ENCODE measurements around the gene FBXL7. TPM values are rescaled to one million over a fixed set of nuclear protein-coding genes. Genes with fewer than 3 reads are reported as not detected.

The FBXL7 gene
- total and polyA plus RNA-seq, 2 donors (not counting 3 experiments of a cell fraction or from before 2014, with no cell fraction given): 23.5 to 32.2 TPM

DNA sequence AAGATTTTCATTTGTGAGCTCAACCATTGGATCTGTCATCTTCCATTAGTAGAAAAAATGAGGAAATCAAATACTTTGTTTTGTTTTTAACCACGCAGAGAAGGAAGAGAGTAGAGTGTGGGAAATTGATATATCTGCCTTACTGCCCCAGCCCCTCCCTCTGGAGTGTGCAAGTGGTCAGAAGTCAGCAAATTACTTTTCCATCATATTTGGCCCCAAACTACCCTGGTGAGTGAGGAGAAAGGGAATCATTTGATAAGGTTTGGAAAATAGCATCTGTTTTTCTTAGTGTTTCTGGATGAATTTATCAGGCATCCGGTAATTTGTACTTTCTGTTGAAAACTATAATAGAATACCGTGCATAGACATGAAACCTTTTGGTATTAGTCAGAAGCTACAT, 352.2 kb downstream of the FBXL7 start:
- Histone ChIP-seq H3K9ac (replicated peaks; ENCODE audit: extremely low read depth, insufficient read depth, low read length) (no peak overlapping the region), H4K20me1 (replicated peaks; ENCODE audit: control insufficient read depth, extremely low read depth, insufficient read depth, low read length) (no peaks in the 10 kb centered on the region), H3K4me3 (replicated peaks in 1 of 3; ENCODE audit: insufficient read depth in 1 of 3, low read depth in 1 of 3, low read length in 3 of 3) (no peak overlapping the region), H3K79me2 (ENCODE audit: control insufficient read depth, insufficient read depth, low read length) (no peaks in the 10 kb centered on the region), H3K36me3 (ENCODE audit: control insufficient read depth in 2 of 2, extremely low read depth in 1 of 2, insufficient read depth in 2 of 2, low read length in 2 of 2) (no peaks in the 10 kb centered on the region), H3K4me1 (ENCODE audit: control insufficient read depth, extremely low read depth, insufficient read depth, low read length) (peaks cover 37% of the 10 kb centered on the region), H2AFZ (ENCODE audit: low read depth, low read length) (no peak overlapping the region), H3K27ac (ENCODE audit: insufficient read depth, low read depth, low read length) (no peak overlapping the region), H3K27me3 (ENCODE audit: control insufficient read depth in 2 of 2, insufficient read depth in 2 of 2, low read length in 2 of 2) (no peaks in the 10 kb centered on the region), H3K4me2 (ENCODE audit: insufficient read depth, low read length) (no peak overlapping the region), H3K9me1 (replicated peaks; ENCODE audit: control insufficient read depth, extremely low read depth, insufficient read depth, low read length) (no peaks in the 10 kb centered on the region), H3K9me3 (replicated peaks; ENCODE audit: control insufficient read depth, insufficient read depth, low read length) (no peaks in the 10 kb centered on the region)
- ChIA-PET POLR2A (interaction anchor here (0.7 kb wide), 1 partner anchor 195 kb away, joined by 4 read pairs; no protein-coding TSS in a partner anchor), CTCF (interaction anchor here (2.9 kb wide), 1 partner anchor 141 kb away, joined by 16 read pairs; no protein-coding TSS in a partner anchor)
- intact Hi-C loops (cut with micrococcal nuclease): no loop called here
- no TSS peak for BruUV-seq (replicated peaks)
- no peak for FAIRE-seq
- dilution Hi-C loops (cut with MboI; ENCODE audit: extremely low pct_ligation_motif_present, low sequenced_read_pairs): no loop called here
- TF ChIP-seq FOS (IDR thresholded peaks at IDR 0.05; ENCODE audit: borderline replicate concordance, insufficient read depth, low read length): no peak
- TF ChIP-seq POLR2A (IDR thresholded peaks at IDR 0.05; ENCODE audit: low read depth, low read length): no peak
- TF ChIP-seq, protein P1, sequence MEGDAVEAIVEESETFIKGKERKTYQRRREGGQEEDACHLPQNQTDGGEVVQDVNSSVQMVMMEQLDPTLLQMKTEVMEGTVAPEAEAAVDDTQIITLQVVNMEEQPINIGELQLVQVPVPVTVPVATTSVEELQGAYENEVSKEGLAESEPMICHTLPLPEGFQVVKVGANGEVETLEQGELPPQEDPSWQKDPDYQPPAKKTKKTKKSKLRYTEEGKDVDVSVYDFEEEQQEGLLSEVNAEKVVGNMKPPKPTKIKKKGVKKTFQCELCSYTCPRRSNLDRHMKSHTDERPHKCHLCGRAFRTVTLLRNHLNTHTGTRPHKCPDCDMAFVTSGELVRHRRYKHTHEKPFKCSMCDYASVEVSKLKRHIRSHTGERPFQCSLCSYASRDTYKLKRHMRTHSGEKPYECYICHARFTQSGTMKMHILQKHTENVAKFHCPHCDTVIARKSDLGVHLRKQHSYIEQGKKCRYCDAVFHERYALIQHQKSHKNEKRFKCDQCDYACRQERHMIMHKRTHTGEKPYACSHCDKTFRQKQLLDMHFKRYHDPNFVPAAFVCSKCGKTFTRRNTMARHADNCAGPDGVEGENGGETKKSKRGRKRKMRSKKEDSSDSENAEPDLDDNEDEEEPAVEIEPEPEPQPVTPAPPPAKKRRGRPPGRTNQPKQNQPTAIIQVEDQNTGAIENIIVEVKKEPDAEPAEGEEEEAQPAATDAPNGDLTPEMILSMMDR (IDR thresholded peaks at IDR 0.05; ENCODE audit: extremely low read depth in 1 of 2, insufficient read depth in 1 of 2, low read depth in 1 of 2, low read length in 2 of 2): no peak
- no peak for TF ChIP-seq MYC (IDR thresholded peaks at IDR 0.05; ENCODE audit: low read depth, low read length)
- TF ChIP-seq GATA2 (IDR thresholded peaks at IDR 0.05; ENCODE audit: insufficient read depth, insufficient read length, low read depth, low read length): no peak
- TF ChIP-seq, protein P2, sequence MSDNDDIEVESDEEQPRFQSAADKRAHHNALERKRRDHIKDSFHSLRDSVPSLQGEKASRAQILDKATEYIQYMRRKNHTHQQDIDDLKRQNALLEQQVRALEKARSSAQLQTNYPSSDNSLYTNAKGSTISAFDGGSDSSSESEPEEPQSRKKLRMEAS (IDR thresholded peaks at IDR 0.05; ENCODE audit: insufficient read depth, insufficient read length): no peak
- TF ChIP-seq JUN (IDR thresholded peaks at IDR 0.05; ENCODE audit: borderline replicate concordance, insufficient read depth, insufficient read length, low read depth): no peak
- TF ChIP-seq POLR2AphosphoS5 (IDR thresholded peaks at IDR 0.05; ENCODE audit: insufficient read depth, low read depth, low read length): no peak
- TF ChIP-seq EZH2 (IDR thresholded peaks at IDR 0.05; ENCODE audit: borderline replicate concordance, low read depth, low read length, severe bottlenecking): no peak
- peak; percentile 74 for DNase-seq (ENCODE audit: low read depth, low spot score)

All from endothelial cell of umbilical vein (primary cell).